ENCODE data around the gene DUOX1. TPM values are rescaled to one million over a fixed set of nuclear protein-coding genes. Genes with fewer than 3 reads are reported as not detected.

Gene DUOX1
- total RNA-seq, 1 experiment from 2014 or later, result 19.6 TPM

DNA sequence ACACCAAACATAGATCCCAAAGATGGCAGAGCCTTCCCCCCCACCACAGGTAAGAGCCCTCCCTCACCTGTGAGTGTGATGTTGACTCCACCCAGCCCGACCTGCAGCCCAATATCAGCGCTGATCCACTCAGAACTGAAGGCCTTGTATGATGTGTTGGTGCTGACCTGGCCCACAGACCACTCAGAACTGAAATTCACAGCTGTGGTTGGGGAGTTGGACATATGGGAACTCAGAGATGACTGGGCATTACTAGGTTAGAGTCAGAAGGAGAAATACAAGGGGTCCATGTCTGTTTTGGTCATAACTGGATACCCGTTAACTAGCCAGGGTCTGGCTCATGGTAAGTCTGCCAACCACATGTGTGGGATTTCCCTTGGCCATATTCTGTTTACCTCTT, 8.8 kb upstream of the DUOX1 start:
- H3K4me3 ChIP-seq (replicated peaks in 1 of 2; ENCODE audit: low read depth in 1 of 2, low read length in 2 of 2), result no peak overlapping the region
- TF ChIP-seq, protein P1, sequence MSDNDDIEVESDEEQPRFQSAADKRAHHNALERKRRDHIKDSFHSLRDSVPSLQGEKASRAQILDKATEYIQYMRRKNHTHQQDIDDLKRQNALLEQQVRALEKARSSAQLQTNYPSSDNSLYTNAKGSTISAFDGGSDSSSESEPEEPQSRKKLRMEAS (IDR thresholded peaks at IDR 0.05), result no peak
- TF ChIP-seq POLR2AphosphoS5 (IDR thresholded peaks at IDR 0.05; ENCODE audit: low read depth, low read length), result no peak
- TF ChIP-seq ELF1 (IDR thresholded peaks at IDR 0.05; ENCODE audit: borderline replicate concordance, low read depth), result no peak
- TF ChIP-seq EGR1 (IDR thresholded peaks at IDR 0.05; ENCODE audit: low read depth), result no peak
- TF ChIP-seq, protein P2, sequence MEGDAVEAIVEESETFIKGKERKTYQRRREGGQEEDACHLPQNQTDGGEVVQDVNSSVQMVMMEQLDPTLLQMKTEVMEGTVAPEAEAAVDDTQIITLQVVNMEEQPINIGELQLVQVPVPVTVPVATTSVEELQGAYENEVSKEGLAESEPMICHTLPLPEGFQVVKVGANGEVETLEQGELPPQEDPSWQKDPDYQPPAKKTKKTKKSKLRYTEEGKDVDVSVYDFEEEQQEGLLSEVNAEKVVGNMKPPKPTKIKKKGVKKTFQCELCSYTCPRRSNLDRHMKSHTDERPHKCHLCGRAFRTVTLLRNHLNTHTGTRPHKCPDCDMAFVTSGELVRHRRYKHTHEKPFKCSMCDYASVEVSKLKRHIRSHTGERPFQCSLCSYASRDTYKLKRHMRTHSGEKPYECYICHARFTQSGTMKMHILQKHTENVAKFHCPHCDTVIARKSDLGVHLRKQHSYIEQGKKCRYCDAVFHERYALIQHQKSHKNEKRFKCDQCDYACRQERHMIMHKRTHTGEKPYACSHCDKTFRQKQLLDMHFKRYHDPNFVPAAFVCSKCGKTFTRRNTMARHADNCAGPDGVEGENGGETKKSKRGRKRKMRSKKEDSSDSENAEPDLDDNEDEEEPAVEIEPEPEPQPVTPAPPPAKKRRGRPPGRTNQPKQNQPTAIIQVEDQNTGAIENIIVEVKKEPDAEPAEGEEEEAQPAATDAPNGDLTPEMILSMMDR (IDR thresholded peaks at IDR 0.05 in 2 of 3, conservative IDR thresholded peaks at IDR 0.05 in 1 of 3; ENCODE audit: borderline replicate concordance in 1 of 3, insufficient read depth in 1 of 3, low read depth in 2 of 3, low read length in 2 of 3), result no peak
- TF ChIP-seq ZNF274 (IDR thresholded peaks at IDR 0.05; ENCODE audit: low read depth, low read length), result no peak
- TF ChIP-seq JUND (IDR thresholded peaks at IDR 0.05), result no peak
- TF ChIP-seq EZH2phosphoT487 (IDR thresholded peaks at IDR 0.05; ENCODE audit: borderline replicate concordance), result no peak
- TF ChIP-seq ZFX (IDR thresholded peaks at IDR 0.05), result no peak
- TF ChIP-seq TCF7L2 (IDR thresholded peaks at IDR 0.05; ENCODE audit: borderline replicate concordance, extremely low read depth, insufficient read depth, insufficient read length), result no peak
- no peak for TF ChIP-seq SP1 (IDR thresholded peaks at IDR 0.05; ENCODE audit: low read depth)
- POLR2A ChIA-PET, result no interaction called here
- no peaks in the 10 kb centered on the region for H3K79me2 ChIP-seq (ENCODE audit: insufficient read depth, low read length)
- ATAC-seq (no peak), DNase-seq (ENCODE audit: low read depth, low spot score) (no peak)
- BruUV-seq (replicated peaks), result no TSS peak
- no peak overlapping the region for H3K9ac ChIP-seq (ENCODE audit: low read length)
- RAD21 ChIA-PET (ENCODE audit: low non-redundant PET in 1 of 2, low total read pairs in 2 of 2, uncharacterized antibody in 2 of 2, unreplicated experiment in 2 of 2), result no interaction called here
- H3K9me3 ChIP-seq (ENCODE audit: control insufficient read depth in 1 of 2, insufficient read depth in 1 of 2, low read depth in 1 of 2, low read length in 2 of 2), result no peaks in the 10 kb centered on the region
- H3K4me2 ChIP-seq (ENCODE audit: low read length), result no peak overlapping the region
- CTCF ChIA-PET, result interaction anchor here (0.9 to 1.3 kb wide), 2 partner anchors 9 to 42 kb away, joined by 3 to 4 read pairs; partner anchors contain the start of genes DUOX1 and DUOXA1
- no peak overlapping the region for H2AFZ ChIP-seq (ENCODE audit: low read depth, low read length, poor library complexity, severe bottlenecking)
- H4K20me1 ChIP-seq (ENCODE audit: insufficient read depth), result no peaks in the 10 kb centered on the region
- H3K4me1 ChIP-seq (ENCODE audit: control insufficient read depth in 1 of 2, insufficient read depth in 2 of 2, low read length in 2 of 2), result peaks cover 2 to 16% of the 10 kb centered on the region in 2 experiments; a peak in 3 of 4 replicates
- H3K9me2 ChIP-seq (ENCODE audit: insufficient read depth), result no peaks in the 10 kb centered on the region
- intact Hi-C loops (cut with micrococcal nuclease), result loop anchor here (10.0 kb wide), 1 partner anchor 156 kb away; no protein-coding TSS in a partner anchor
- no peaks in the 10 kb centered on the region for H3K36me3 ChIP-seq (ENCODE audit: control insufficient read depth in 1 of 2, insufficient read depth in 2 of 2, low read length in 2 of 2)
- H3K27me3 ChIP-seq (ENCODE audit: insufficient read depth, low read length), result no peaks in the 10 kb centered on the region
- no peak overlapping the region for H3K27ac ChIP-seq (ENCODE audit: low read depth, low read length)

Data from HCT116 (cell line).